HEK293 (cell line): ENCODE data around the gene SLC7A6.

Experiments used
- CTCF ChIP-seq: fragments of 450-650 bp; formaldehyde crosslinking; IDR thresholded peaks from 2 replicates; pipeline ENCODE4 v1.5.1; 2016; ENCODE audit warnings: missing biosample characterization, missing genetic modification characterization
- HOXA7 ChIP-seq: sonication (generic); formaldehyde crosslinking; IDR thresholded peaks from 2 replicates; pipeline ENCODE4 v1.8.1; 2022; ENCODE audit warnings: missing genetic modification reagents, borderline replicate concordance
- KLF1 ChIP-seq: fragments of 450-650 bp; formaldehyde crosslinking; IDR thresholded peaks from 2 replicates; pipeline ENCODE4 v1.5.1; 2016; ENCODE audit warnings: missing biosample characterization, missing genetic modification characterization
- MEIS1 ChIP-seq: sonication (generic); formaldehyde crosslinking; IDR thresholded peaks from 2 replicates; pipeline ENCODE4 v1.8.1; 2022; ENCODE audit warnings: missing genetic modification reagents, mild to moderate bottlenecking, borderline replicate concordance
- REPIN1 ChIP-seq: fragments of 450-650 bp; formaldehyde crosslinking; IDR thresholded peaks from 2 replicates; pipeline ENCODE4 v1.5.1; 2017; ENCODE audit warnings: missing biosample characterization, missing genetic modification characterization, low read depth
- SP2 ChIP-seq: fragments of 450-650 bp; formaldehyde crosslinking; IDR thresholded peaks from 2 replicates; pipeline ENCODE4 v1.5.1; 2016; ENCODE audit warnings: missing biosample characterization, missing genetic modification characterization
- SP7 ChIP-seq: fragments of 450-650 bp; formaldehyde crosslinking; IDR thresholded peaks from 2 replicates; pipeline ENCODE4 v1.5.1; 2016; ENCODE audit warnings: missing biosample characterization, missing genetic modification characterization
- WT1 ChIP-seq: fragments of 450-650 bp; formaldehyde crosslinking; IDR thresholded peaks from 2 replicates; pipeline ENCODE4 v1.5.1; 2016; ENCODE audit warnings: missing biosample characterization, missing genetic modification characterization
- ZBTB10 ChIP-seq: fragments of 450-650 bp; formaldehyde crosslinking; IDR thresholded peaks from 2 replicates; pipeline ENCODE4 v1.5.1; 2016; ENCODE audit warnings: missing biosample characterization, missing genetic modification characterization
- ZFP37 ChIP-seq: fragments of 450-650 bp; formaldehyde crosslinking; IDR thresholded peaks from 2 replicates; pipeline ENCODE4 v1.5.1; 2016; ENCODE audit warnings: missing biosample characterization, missing genetic modification characterization
- ZNF169 ChIP-seq: fragments of 450-650 bp; formaldehyde crosslinking; IDR thresholded peaks from 2 replicates; pipeline ENCODE4 v1.5.1; 2016; ENCODE audit warnings: missing biosample characterization, missing genetic modification characterization
- ZNF211 ChIP-seq: fragments of 450-650 bp; formaldehyde crosslinking; IDR thresholded peaks from 2 replicates; pipeline ENCODE4 v1.5.1; 2016; ENCODE audit warnings: low read depth, missing biosample characterization, missing genetic modification characterization
- ZNF311 ChIP-seq: fragments of 450-650 bp; formaldehyde crosslinking; IDR thresholded peaks from 2 replicates; pipeline ENCODE4 v1.5.1; 2017; ENCODE audit warnings: missing biosample characterization, missing genetic modification characterization, borderline replicate concordance
- ZNF335 ChIP-seq: fragments of 450-650 bp; formaldehyde crosslinking; conservative IDR thresholded peaks from 2 replicates; pipeline ENCODE4 v1.5.1; 2016; ENCODE audit warnings: missing biosample characterization, missing genetic modification characterization
- ZNF341 ChIP-seq: fragments of 450-650 bp; formaldehyde crosslinking; IDR thresholded peaks from 2 replicates; pipeline ENCODE4; 2016; ENCODE audit warnings: low read depth, missing biosample characterization, missing genetic modification characterization
- ZNF391 ChIP-seq: fragments of 450-650 bp; formaldehyde crosslinking; IDR thresholded peaks from 2 replicates; pipeline ENCODE4 v1.5.1; 2016; ENCODE audit warnings: low read depth, missing biosample characterization, missing genetic modification characterization, borderline replicate concordance
- ZNF501 ChIP-seq: fragments of 450-650 bp; formaldehyde crosslinking; IDR thresholded peaks from 2 replicates; pipeline ENCODE4 v1.5.1; 2016; ENCODE audit warnings: missing biosample characterization, missing genetic modification characterization
- ZNF549 ChIP-seq: fragments of 450-650 bp; IDR thresholded peaks from 2 replicates; pipeline ENCODE4 v1.5.1; 2018; ENCODE audit warnings: missing biosample characterization, missing genetic modification characterization, mild to moderate bottlenecking, inconsistent platforms, moderate library complexity
- ZNF561 ChIP-seq: fragments of 450-650 bp; IDR thresholded peaks from 2 replicates; pipeline ENCODE4 v1.5.1; 2018; ENCODE audit warnings: missing biosample characterization, missing genetic modification characterization, borderline replicate concordance
- ZNF580 ChIP-seq: fragments of 450-650 bp; formaldehyde crosslinking; IDR thresholded peaks from 2 replicates; pipeline ENCODE4 v1.5.1; 2016; ENCODE audit warnings: missing biosample characterization, missing genetic modification characterization
- ZNF585B ChIP-seq: fragments of 450-650 bp; formaldehyde crosslinking; IDR thresholded peaks from 2 replicates; pipeline ENCODE4 v1.5.1; 2016; ENCODE audit warnings: missing biosample characterization, missing genetic modification characterization
- ZNF692 ChIP-seq: fragments of 450-650 bp; formaldehyde crosslinking; IDR thresholded peaks from 2 replicates; pipeline ENCODE4 v1.5.1; 2016; ENCODE audit warnings: missing biosample characterization, missing genetic modification characterization
- TF ChIP-seq, protein P1 (sequence below): fragments of 450-650 bp; formaldehyde crosslinking; conservative IDR thresholded peaks from 2 replicates; pipeline ENCODE4 v1.5.1; 2016; ENCODE audit warnings: low read depth, missing biosample characterization, missing genetic modification characterization
- TF ChIP-seq, protein P2 (sequence below): fragments of 450-650 bp; IDR thresholded peaks from 2 replicates; pipeline ENCODE4 v1.5.1; 2018; ENCODE audit warnings: missing biosample characterization, missing genetic modification characterization

Gene SLC7A6

DNA sequence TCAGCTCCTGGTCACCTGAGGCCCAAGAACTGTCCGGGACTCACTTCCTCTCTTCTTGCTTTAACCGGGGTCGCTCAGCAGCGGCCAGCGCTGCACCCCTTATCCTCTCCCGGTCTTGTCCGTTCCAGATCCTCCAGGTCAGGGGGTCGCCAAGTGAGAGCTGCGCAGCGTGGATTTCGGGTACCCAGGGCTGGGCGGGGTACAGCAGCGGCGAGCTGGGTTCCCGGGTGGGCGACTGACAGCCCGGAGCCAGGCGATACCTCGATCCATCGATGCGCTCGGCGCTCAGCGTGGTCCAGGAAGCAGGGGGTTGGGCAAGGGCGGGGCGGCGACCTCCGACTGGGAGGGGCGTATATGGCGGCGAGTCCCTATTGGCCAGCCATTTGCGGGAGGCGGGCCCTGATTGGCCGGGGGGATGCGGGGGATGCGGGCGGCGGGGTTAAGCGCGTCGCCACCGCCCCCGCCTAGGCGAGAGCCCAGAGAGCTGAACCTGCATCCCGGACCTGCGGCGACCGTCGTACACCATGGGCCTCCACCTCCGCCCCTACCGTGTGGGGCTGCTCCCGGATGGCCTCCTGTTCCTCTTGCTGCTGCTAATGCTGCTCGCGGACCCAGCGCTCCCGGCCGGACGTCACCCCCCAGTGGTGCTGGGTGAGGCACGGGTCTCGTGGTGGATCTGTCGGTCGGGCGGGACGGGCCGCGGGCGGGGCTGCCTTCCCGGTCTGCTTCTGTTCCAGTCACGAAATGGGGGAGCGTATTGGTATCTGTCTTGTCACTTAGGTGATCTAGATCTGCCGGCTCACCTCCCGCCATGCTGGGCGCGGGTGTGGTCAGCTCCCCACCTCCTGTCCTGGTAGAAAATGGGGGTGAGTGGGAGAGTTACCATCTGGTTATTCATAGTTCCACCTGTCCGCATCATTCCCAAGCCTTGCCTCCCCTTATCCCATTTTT is 19.1 kb upstream of the SLC7A6 start, which contains the start of gene PLA2G15 (continued):
- TF ChIP-seq, protein P1, sequence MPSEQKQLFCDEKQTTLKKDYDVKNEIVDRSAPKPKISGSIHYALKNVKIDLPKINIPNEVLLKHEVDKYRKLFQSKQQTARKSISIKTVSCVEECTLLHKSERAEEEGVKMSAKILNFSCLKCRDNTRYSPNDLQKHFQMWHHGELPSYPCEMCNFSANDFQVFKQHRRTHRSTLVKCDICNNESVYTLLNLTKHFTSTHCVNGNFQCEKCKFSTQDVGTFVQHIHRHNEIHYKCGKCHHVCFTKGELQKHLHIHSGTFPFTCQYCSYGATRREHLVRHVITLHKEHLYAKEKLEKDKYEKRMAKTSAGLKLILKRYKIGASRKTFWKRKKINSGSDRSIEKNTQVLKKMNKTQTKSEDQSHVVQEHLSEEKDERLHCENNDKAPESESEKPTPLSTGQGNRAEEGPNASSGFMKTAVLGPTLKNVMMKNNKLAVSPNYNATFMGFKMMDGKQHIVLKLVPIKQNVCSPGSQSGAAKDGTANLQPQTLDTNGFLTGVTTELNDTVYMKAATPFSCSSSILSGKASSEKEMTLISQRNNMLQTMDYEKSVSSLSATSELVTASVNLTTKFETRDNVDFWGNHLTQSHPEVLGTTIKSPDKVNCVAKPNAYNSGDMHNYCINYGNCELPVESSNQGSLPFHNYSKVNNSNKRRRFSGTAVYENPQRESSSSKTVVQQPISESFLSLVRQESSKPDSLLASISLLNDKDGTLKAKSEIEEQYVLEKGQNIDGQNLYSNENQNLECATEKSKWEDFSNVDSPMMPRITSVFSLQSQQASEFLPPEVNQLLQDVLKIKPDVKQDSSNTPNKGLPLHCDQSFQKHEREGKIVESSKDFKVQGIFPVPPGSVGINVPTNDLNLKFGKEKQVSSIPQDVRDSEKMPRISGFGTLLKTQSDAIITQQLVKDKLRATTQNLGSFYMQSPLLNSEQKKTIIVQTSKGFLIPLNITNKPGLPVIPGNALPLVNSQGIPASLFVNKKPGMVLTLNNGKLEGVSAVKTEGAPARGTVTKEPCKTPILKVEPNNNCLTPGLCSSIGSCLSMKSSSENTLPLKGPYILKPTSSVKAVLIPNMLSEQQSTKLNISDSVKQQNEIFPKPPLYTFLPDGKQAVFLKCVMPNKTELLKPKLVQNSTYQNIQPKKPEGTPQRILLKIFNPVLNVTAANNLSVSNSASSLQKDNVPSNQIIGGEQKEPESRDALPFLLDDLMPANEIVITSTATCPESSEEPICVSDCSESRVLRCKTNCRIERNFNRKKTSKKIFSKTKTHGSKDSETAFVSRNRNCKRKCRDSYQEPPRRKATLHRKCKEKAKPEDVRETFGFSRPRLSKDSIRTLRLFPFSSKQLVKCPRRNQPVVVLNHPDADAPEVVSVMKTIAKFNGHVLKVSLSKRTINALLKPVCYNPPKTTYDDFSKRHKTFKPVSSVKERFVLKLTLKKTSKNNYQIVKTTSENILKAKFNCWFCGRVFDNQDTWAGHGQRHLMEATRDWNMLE, result peak; percentile 34; the same call in 1 of the 2 replicates
- TF ChIP-seq ZNF585B (tag by site-specific recombination) (no peak), ZNF561 (no peak; the same call in 1 of the 2 replicates), ZNF501 (tag by site-specific recombination) (peak; percentile 55; the same call in 1 of the 2 replicates), ZNF335 (tag by site-specific recombination) (peak; percentile 71), ZNF341 (tag by site-specific recombination) (peak; percentile 62), ZBTB10 (tag by site-specific recombination) (peak; percentile 56), MEIS1 (CRISPR knock-in tag) (no peak), CTCF (tag by site-specific recombination) (peak; percentile 29; the same call in 1 of the 2 replicates), ZFP37 (tag by site-specific recombination) (peak; percentile 38; the same call in 1 of the 2 replicates), REPIN1 (tag by site-specific recombination) (0 out of 2 replicates have a peak, but pooled peaks have one; percentile 8), KLF1 (tag by site-specific recombination) (peak; percentile 95), HOXA7 (CRISPR knock-in tag) (no peak), ZNF549 (no peak), ZNF580 (tag by site-specific recombination) (peak; percentile 88), SP7 (peak; percentile 82), WT1 (tag by site-specific recombination) (peak; percentile 11), ZNF692 (tag by site-specific recombination) (peak; percentile 71), ZNF391 (tag by site-specific recombination) (peak; percentile 43; the same call in 1 of the 2 replicates), ZNF169 (tag by site-specific recombination) (no peak), ZNF211 (tag by site-specific recombination) (no peak), ZNF311 (no peak), SP2 (peak; percentile 99)
- TF ChIP-seq, protein P2, sequence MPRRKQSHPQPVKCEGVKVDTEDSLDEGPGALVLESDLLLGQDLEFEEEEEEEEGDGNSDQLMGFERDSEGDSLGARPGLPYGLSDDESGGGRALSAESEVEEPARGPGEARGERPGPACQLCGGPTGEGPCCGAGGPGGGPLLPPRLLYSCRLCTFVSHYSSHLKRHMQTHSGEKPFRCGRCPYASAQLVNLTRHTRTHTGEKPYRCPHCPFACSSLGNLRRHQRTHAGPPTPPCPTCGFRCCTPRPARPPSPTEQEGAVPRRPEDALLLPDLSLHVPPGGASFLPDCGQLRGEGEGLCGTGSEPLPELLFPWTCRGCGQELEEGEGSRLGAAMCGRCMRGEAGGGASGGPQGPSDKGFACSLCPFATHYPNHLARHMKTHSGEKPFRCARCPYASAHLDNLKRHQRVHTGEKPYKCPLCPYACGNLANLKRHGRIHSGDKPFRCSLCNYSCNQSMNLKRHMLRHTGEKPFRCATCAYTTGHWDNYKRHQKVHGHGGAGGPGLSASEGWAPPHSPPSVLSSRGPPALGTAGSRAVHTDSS (tag by site-specific recombination), result no peak
- TF ChIP-seq, all 188 proteins: peak for 53
